H1 (cell line): Measurements from ENCODE around the gene MCC.

ENCODE experiments used
- CTCF ChIP-seq, 3 experiments: IDR thresholded peaks; 1 replicate in 2 of 3; 2 replicates in 1 of 3; pipeline versions ENCODE4 v1.5.1 to v1.6.1; 2011; ENCODE audit warnings: low read length in 3 of 3, mild to moderate bottlenecking in 3 of 3, inconsistent platforms in 2 of 3, low read depth in 1 of 3, moderate library complexity in 1 of 3; ENCODE audit not compliant: insufficient read depth in 1 of 3; ENCODE audit errors: control extremely low read depth in 1 of 3
- POLR2A ChIP-seq, 2 experiments: IDR thresholded peaks; 1 replicate in 1 of 2; 2 replicates in 1 of 2; pipeline ENCODE4 v1.6.1; 2011; ENCODE audit warnings: low read depth in 2 of 2, low read length in 2 of 2, mild to moderate bottlenecking in 2 of 2; ENCODE audit errors: control extremely low read depth in 1 of 2

- TF ChIP-seq CTCF (IDR thresholded peaks at IDR 0.05; ENCODE audit: control extremely low read depth in 1 of 3, insufficient read depth in 1 of 3, low read depth in 1 of 3, low read length in 3 of 3) (no peak), POLR2A (IDR thresholded peaks at IDR 0.05; ENCODE audit: control extremely low read depth in 1 of 2, low read depth in 2 of 2, low read length in 2 of 2) (no peak)
These were observed 431.3 kb downstream of the MCC start for GRCh38 chr5:113056988-113057387.
